A673 (cell line): ENCODE data around the gene SFXN5.

Experiments used
- EZH2 ChIP-seq: fragments of 200-600 bp; sonication (generic); IDR thresholded peaks from 2 replicates; pipeline ENCODE4 v1.6.1; 2017; ENCODE audit warnings: borderline replicate concordance, low read depth, mild to moderate bottlenecking, mixed read lengths, antibody characterized with exemption, low read length; ENCODE audit not compliant: poor library complexity, severe bottlenecking
- TF ChIP-seq, protein P1 (sequence below): fragments of 300-800, 200-600 bp; sonication (generic); conservative IDR thresholded peaks from 2 replicates; pipeline ENCODE4 v1.5.1; 2017; ENCODE audit warnings: low read depth, mild to moderate bottlenecking, antibody characterized with exemption, low read length, moderate library complexity, mixed read lengths

DNA sequence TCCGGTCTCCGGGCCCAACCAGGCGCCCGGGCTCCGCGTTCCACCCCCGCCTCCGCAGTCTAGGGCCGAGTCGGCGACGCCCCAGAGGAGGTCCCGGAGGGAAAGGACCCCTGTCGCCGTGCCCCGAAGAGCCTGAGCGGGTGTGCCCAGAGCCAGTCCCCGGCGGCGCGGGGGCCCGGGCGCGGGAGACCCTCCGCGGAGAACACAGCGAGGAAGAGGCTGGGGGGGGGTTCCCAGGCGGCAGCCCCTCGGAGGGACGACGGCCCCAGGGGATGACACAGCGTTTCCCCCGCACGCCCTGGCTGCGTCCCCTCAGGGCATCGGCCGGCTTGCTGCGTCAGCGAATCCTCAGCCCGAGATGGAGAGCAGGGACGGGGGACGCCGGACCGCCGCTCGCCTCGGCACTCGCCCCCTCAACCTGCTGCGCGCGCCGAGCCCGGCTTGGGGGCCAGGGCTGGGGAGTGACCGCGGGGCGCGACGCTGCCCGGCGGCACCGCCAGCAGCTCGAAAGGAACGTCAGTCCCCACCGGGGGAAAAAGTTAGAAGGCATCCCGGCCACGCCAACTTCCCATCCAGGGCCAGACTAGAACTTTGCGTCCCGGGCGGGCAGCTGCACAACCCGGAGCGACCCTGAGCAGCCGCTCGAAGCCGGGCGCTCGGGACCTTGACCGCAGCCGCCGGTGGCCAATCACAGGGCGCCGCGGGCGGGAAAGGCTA lies 711 bp downstream of the SFXN5 start:
- TF ChIP-seq, protein P1, sequence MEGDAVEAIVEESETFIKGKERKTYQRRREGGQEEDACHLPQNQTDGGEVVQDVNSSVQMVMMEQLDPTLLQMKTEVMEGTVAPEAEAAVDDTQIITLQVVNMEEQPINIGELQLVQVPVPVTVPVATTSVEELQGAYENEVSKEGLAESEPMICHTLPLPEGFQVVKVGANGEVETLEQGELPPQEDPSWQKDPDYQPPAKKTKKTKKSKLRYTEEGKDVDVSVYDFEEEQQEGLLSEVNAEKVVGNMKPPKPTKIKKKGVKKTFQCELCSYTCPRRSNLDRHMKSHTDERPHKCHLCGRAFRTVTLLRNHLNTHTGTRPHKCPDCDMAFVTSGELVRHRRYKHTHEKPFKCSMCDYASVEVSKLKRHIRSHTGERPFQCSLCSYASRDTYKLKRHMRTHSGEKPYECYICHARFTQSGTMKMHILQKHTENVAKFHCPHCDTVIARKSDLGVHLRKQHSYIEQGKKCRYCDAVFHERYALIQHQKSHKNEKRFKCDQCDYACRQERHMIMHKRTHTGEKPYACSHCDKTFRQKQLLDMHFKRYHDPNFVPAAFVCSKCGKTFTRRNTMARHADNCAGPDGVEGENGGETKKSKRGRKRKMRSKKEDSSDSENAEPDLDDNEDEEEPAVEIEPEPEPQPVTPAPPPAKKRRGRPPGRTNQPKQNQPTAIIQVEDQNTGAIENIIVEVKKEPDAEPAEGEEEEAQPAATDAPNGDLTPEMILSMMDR = no peak
- no peak for TF ChIP-seq EZH2
